Gastroesophageal sphincter (tissue), 3 donors: Measurements from ENCODE around the gene PUS10.

Experiments used
- EP300 ChIP-seq: sonication (generic); formaldehyde crosslinking; IDR thresholded peaks from one replicate; pipeline ENCODE4 v1.6.1; 2017; ENCODE audit warnings: antibody characterized with exemption, mild to moderate bottlenecking
- POLR2A ChIP-seq, 2 donors: fragments of 450-650 bp; IDR thresholded peaks; one replicate each; pipeline ENCODE4 v1.6.1; 2017; ENCODE audit warnings: antibody characterized with exemption in 2 of 2, mild to moderate bottlenecking in 2 of 2, moderate library complexity in 1 of 2
- TF ChIP-seq, protein P1 (sequence below), 4 experiments: fragments of 200-600 bp in 2 of 4; fragments of 450-650 bp in 2 of 4; sonication (generic) in 1 of 4; IDR thresholded peaks; one replicate each; pipeline ENCODE4 v1.5.1; 2017 to 2019; ENCODE audit warnings: antibody characterized with exemption in 4 of 4, mild to moderate bottlenecking in 2 of 4, moderate library complexity in 2 of 4

DNA sequence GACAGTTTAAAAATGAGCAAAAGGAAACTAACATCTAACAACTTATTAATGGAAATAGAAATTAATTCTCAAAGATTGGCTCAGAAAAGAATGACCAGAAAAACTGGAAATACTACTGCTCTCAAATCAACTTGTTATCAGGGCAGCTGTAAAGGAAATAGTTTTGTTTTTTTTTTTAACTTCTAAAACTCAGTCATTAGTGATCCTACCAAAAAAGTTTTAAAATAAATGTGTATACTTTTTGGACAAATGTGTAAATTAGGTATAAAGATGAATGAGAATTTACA, 52.6 kb downstream of the PUS10 start:
- TF ChIP-seq, protein P1, sequence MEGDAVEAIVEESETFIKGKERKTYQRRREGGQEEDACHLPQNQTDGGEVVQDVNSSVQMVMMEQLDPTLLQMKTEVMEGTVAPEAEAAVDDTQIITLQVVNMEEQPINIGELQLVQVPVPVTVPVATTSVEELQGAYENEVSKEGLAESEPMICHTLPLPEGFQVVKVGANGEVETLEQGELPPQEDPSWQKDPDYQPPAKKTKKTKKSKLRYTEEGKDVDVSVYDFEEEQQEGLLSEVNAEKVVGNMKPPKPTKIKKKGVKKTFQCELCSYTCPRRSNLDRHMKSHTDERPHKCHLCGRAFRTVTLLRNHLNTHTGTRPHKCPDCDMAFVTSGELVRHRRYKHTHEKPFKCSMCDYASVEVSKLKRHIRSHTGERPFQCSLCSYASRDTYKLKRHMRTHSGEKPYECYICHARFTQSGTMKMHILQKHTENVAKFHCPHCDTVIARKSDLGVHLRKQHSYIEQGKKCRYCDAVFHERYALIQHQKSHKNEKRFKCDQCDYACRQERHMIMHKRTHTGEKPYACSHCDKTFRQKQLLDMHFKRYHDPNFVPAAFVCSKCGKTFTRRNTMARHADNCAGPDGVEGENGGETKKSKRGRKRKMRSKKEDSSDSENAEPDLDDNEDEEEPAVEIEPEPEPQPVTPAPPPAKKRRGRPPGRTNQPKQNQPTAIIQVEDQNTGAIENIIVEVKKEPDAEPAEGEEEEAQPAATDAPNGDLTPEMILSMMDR (IDR thresholded peaks at IDR 0.05) = no peak
- no peak for TF ChIP-seq POLR2A (IDR thresholded peaks at IDR 0.05)
- TF ChIP-seq EP300 = no peak
